ENCODE measurements around the gene RHBG.

GRCh38 chr1:156412653-156413321 lies 43.8 kb downstream of the RHBG start:
- TF ChIP-seq POLR2A (IDR thresholded peaks at IDR 0.05) (no peak), CTCF (IDR thresholded peaks at IDR 0.05) (no peak)
